GM19467 (cell line): Measurements from ENCODE around the gene EPB41L2.
"Not testable (repeated sequence)": the region's sequence is repeated elsewhere in the genome, so short reads cannot be mapped to it uniquely, and the experiment has no call there.

Experiments
- ATAC-seq: cut with Tn5 transposase; IDR thresholded peaks from one replicate; pipeline ENCODE4 v1.9.1; 2021; ENCODE audit warnings: mild to moderate bottlenecking, moderate library complexity; ENCODE audit not compliant: unreplicated experiment

Gene EPB41L2

DNA sequence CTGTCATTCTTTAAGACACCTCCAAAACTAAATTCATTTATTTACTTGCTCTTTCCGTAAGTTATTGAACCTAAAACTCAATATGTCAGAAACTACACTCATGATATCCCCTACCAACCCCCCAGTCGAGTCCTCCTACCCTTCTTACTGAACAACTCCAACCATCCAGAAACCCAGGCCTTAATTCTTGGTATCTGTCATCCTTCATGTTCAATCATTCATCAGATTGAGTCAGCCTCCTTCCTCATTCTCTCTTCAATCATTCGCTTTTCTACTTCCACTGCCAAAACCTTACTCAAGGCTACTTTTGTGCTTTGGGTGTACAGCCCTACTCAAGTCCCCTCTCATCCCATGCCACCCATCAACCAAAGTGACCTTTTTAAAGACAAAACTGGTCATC lies 140.1 kb downstream of the EPB41L2 start:
- no peak for ATAC-seq

GRCh38 chr6:130920969-130921368 lies 142.1 kb downstream of the EPB41L2 start:
- no peak for ATAC-seq

GRCh38 chr6:130918171-130918570 lies 144.9 kb downstream of the EPB41L2 start:
- ATAC-seq = no peak

DNA sequence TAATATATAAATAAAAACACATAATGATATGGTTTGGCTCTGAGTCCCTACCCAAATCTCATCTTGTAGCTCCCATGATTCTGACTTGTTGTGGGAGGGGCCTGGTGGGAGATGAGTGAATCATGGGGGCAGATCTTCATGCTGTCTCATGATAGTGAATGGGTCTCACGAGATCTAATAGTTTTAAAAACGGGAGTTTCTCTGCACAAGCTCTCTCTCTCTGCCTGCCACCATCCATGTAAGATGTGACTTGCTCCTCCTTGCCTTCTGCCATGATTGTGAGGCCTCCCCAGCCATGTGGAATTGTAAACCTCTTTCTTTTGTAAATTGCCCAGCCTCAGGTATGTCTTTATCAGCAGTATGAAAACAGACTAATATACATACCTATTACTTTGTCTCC lies 147.4 kb downstream of the EPB41L2 start:
- not testable (repeated sequence) for ATAC-seq

DNA sequence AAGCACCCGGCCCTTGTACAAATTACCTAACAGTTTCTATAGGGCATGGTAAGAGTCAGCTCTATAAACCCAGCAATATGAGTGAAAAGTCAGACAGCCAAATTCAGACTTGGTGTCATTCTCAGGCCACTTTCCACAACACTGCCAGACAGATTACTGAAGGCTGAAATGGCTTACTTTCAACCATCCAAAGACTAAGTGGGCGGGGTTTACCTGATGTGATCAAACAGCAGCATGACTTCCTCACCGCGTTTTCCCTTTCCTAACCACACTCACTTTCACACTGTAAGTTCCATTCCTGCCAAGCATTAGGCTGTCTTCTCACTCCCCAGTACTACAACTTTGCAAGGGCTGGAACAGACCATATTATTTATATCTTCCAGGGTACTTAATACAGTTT lies 149.9 kb downstream of the EPB41L2 start:
- ATAC-seq = peak; percentile 55

- no peak for ATAC-seq
Observed at GRCh38 chr6:130912434-130912833, 150.6 kb downstream of the EPB41L2 start.

DNA sequence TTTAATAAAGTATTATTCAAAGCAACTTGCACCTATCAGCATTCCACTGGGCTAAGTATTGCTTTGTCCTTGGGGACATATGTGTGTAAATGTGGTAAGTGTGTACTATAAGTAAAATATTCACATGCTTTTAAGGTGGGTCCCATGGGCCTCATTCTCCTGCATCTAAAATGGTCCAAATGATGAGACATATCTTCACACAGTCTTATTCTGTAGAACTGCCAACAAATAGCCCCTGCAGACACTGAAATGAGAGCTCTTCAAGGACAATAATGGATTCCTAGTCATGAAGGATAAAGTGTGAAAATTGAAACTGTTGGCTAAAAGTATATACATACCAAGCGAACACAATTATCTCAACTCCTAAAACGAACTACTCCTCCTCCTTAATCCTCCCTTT lies 154.1 kb downstream of the EPB41L2 start:
- ATAC-seq = no peak

DNA sequence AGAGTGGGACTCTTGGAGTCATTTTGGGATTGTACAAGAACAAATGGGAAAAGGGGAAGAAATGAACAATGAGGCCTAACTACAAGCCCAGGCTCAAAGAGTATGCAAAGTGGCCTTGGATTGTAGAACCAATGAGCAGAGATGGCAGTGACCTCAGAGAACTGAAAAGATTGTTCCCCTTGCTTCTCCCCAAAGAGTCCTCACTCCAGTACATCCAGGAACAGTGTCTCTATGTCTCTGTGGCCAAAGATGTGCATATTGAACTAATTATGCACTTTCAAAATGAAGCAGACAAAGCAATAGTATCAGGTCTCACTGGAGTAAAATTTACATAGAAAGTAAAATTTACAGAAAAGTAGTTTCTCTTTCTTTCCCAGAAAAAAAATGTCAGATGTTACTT lies 154.9 kb downstream of the EPB41L2 start:
- ATAC-seq = no peak

DNA sequence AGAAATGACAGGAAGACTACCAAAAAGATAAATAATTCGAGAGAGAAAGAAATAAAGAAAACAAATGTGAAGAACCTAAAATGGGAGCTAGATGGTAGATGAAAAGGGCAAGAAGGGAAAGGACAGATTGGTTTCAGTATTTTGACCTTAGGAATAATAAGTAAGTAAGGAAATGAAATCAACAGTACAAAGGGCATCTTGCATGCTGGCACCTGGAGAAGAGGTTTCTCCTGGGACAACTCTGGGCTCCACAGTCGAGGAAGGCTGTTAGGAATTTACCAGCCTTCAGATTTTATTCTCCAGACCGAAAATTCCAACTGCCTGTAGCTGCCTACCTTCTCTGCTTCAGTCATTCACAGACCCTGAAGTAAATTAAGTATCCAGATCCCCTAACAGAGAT lies 155.4 kb downstream of the EPB41L2 start:
- no peak for ATAC-seq

DNA sequence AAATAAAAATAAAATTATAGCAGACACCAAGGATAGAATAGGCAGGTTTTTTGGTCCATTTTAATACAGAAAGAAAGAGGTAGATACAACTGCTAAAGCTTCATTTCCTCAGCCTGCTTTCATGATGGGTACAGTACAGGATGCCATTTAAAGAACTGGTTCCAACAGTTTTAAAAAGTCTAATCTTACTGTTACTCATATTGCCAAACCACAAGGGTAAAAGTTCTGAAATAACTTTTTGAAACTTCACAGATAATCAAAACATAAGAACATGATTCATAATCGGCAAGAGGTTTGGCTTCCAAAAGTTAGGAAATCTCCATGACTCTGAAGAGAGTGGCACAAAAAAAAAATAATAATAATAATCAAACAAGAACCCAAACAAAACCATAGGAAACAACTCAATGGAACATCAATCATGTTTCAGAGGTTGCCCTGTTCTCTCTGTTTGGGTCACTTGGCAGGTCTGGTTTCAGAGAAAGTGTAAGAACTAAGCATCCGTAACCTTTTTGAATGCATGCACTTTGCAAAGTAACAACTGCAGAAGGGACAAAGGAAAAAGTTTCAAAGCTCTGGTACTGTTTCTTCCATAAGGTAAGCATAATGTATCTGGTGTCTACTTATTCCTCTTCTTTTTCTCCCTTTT lies 156.2 kb downstream of the EPB41L2 start:
- no peak for ATAC-seq

GRCh38 chr6:130903602-130904001 lies 159.4 kb downstream of the EPB41L2 start:
- ATAC-seq = no peak

DNA sequence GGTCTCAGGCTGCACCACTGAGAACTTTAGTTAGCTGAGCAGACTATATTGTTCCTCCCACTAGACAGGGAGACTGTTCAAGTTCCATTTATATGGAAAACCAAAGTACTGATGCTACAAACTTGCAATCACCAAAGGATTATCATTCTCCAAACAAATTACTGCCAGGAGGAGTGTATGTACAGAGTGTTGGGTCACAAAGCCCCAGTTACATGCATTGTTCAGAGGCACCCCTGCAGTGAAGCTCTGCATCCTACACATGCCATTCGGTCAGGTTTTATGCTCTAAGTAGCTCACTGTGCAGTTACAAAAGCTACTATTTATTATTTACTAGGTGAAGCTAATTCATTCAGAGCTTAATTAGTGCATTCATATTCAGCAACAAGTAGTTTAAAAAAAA lies 160.0 kb downstream of the EPB41L2 start:
- ATAC-seq = no peak

DNA sequence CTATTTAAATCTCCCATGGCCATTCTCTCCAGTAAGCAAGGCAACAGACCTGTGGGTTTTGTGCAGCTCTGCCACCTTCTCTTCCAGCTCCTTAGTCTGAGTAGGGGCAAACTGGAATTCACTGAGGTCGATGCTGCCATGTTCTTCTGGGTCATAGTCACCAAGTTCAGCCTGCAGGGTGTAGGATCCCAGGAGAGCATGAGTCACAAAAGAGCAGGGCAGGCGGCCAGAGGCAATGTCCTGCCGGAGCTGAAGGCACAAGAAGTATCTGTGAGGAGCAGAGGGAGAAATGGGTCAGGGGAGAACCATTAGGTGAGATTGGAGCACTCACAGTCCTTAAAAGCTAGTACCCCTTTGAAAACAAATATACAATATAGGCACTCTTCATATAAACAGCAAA lies 162.1 kb downstream of the EPB41L2 start:
- no peak for ATAC-seq

DNA sequence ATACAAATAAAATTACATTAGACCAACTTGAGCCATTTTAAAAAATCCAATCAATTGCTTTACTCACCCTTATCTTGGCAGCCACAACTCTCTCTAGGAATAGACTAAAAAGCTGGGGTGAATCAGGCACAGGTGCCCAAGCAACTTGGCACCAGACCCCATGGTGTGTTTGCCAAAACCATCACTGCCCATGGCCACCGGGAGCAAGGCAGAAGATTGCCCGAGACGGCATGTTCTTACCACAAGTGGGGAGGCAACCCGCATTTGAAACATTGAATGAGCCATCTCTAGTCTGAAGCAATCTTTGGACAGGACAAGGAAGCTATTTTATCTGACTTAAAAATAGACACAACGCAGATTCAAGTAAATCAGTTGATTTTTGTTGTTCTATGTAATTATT lies 166.8 kb downstream of the EPB41L2 start:
- ATAC-seq = no peak

DNA sequence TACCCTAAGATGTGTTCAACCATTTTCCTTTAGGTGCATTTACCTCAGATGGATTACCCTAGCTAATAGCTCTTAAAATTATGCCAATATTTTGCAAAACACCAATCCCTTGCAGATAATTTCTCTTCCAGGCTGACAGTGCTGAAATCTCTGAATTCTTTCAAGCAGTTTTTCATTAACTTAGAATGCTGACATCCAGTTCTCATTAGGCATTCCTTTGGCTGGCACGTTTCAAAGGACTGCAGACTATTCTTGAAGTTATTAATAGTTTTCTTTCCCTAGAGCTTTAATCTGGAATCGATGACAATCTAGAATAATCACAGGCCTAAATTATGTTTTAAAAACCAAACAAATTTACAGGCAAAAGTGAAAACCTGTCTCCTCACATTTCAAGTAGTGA lies 167.5 kb downstream of the EPB41L2 start:
- no peak for ATAC-seq

DNA sequence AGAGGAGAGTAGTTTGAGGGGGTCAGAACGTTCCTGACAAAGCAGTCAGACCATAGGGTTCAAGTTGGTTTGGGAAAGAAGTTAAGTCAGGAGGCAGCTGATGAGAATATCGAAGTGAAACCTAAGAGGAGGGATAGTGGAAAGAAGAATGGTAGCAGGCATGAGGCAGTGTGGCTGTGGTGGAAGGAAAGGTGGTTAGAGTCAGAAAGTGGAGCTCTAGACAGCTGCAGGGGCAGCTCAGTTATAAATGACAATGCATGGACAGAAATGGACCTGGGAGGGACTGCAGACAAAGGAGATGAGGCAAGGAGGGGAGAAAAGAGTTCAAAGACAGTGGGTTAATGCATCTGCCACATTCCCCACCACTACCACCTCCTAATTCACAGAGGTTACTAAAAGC lies 169.3 kb downstream of the EPB41L2 start:
- no peak for ATAC-seq

DNA sequence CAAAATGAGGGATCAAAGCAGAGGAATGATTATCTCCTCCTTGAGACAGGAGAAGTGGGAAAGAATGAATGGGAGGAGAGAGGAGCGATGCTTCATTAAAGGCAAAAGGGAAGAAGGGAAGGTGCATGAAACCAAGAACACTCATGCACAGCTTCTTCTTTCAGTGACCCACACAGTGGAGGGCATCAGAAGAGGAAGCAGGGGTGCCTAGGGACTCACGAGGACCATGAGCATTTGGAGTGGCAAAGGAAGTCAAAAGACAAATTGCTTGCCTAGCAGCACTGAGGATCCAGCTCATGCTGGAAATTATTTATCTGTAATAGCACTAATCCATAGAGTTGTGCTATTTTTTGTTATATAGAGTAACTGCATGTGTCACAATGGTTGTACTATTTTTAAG lies 169.8 kb downstream of the EPB41L2 start:
- ATAC-seq = no peak

- no peak for ATAC-seq
Observed at GRCh38 chr6:130890521-130890971, 172.5 kb downstream of the EPB41L2 start.

GRCh38 chr6:130889423-130889822 lies 173.6 kb downstream of the EPB41L2 start:
- no peak for ATAC-seq

- ATAC-seq = no peak
Observed at GRCh38 chr6:130888246-130888645, 174.8 kb downstream of the EPB41L2 start.

- ATAC-seq = no peak
Observed at GRCh38 chr6:130886966-130887365, 176.1 kb downstream of the EPB41L2 start.

DNA sequence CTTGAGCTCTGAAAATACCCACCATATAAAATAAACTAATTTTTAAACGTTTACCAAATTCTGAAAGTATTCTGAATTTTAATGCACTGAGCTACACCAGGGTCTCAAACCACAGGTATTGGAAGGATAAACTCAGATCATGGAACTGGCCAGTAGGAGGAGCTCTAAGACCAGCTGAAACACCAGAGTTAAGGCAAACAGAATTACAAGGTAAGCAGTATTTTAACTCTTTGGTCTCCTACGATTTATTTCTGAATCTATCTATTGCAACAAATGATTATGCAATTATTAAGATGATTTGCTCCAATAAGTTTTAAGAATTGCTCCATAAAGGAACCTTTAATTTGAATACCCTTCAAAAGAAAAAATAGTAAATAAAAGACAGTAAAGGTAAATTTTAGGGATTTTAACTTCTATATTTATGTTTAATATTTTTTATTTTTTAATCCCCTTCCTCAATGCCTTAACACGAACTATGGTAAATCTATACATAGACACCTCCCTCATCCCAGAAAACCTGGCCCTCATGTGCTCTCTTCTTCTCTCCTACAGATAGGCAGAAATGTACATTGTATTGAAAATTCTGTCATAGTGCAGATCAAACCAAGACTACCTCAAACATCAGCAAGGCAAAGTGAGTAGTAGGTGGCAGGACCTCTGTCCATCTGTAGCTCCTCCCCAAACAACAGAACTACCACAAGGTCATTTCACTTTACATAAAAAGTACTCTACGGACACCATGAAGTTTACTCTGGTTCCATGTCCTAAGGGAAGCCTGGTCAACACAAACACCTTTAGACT lies 177.5 kb downstream of the EPB41L2 start:
- ATAC-seq = peak; percentile 80
